ENCODE data around the gene CIDEB. TPM values are rescaled to one million over a fixed set of nuclear protein-coding genes. Genes with fewer than 3 reads are reported as not detected.
"Not testable (repeated sequence)": the region's sequence is repeated elsewhere in the genome, so short reads cannot be mapped to it uniquely, and the experiment has no call there.

The CIDEB gene, protein sequence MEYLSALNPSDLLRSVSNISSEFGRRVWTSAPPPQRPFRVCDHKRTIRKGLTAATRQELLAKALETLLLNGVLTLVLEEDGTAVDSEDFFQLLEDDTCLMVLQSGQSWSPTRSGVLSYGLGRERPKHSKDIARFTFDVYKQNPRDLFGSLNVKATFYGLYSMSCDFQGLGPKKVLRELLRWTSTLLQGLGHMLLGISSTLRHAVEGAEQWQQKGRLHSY
- 10 to 100 TPM in 3 of 4 donors, 1 to 10 TPM in 1; 9.4 to 34.5 (median 14.2) TPM for total RNA-seq

DNA sequence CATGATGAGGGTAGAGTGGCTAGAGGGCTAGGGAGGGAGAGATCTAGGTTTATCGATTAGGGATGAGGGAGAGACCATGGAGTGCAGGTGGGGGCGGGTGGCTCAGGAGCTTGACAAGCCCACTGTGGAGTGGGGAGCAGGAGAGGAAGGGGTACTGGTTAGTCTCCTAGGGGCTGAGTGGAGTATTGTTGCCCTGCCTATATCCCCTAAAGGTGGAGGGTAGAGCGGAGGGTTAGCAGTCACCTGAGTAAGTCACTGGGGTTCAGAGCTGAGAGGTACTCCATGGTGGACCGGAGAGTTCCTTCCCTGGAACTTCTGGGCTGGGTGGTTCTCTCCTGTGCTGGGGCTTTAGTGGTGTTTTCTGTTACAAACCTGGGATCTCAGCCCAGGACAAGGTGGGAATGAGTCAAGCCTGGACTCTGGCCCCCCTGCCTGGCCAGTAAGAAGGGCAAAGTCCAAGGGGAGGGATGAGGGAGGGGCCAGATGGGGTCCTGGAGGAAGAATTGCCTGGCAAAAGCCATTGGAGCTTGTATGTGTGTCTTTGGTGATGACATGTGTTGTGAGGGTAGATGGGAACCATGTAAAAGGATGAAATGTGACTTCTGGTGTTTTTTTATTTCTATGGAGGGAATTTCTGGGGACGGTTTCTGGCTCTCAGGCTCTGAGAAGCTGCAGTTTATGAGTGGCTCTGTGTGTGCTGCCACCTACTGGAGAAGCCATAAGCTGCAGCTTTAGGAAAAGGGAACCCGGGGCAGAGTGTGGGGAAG, at the start of gene CIDEB:
TSS of gene CIDEB (minus strand) at position 403 of the 767 bp plus-strand sequence. CDS start at position 284, 119 bp downstream.
- 58 to 63% methylated on average over 6 of the region's 6 CpGs for WGBS, 2 donors
- TF ChIP-seq POLR2A (IDR thresholded peaks at IDR 0.05) (no peak), EP300 (IDR thresholded peaks at IDR 0.05) (no peak)
- TF ChIP-seq, protein P1, sequence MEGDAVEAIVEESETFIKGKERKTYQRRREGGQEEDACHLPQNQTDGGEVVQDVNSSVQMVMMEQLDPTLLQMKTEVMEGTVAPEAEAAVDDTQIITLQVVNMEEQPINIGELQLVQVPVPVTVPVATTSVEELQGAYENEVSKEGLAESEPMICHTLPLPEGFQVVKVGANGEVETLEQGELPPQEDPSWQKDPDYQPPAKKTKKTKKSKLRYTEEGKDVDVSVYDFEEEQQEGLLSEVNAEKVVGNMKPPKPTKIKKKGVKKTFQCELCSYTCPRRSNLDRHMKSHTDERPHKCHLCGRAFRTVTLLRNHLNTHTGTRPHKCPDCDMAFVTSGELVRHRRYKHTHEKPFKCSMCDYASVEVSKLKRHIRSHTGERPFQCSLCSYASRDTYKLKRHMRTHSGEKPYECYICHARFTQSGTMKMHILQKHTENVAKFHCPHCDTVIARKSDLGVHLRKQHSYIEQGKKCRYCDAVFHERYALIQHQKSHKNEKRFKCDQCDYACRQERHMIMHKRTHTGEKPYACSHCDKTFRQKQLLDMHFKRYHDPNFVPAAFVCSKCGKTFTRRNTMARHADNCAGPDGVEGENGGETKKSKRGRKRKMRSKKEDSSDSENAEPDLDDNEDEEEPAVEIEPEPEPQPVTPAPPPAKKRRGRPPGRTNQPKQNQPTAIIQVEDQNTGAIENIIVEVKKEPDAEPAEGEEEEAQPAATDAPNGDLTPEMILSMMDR (IDR thresholded peaks at IDR 0.05): peak; percentile 76 to 96 (median 90)

DNA sequence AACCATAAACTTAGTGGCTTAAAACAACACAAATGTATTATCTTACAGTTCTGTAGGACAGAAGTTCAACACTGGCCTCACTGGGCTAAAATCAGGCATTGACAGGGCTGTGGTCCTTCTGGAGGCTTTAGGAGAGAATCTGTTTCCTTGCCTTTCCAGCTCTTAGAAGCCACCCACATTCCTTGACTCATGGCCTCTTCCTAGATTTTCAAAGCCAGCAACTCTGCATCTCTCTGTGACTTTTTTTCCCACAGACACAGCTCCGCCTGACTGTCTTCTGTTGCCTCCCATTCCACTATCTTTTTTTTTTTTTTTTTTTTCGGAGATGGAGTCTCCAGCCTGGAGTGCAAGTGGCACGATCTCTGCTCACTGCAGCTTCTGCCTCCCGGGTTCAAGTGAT, 48.4 kb upstream of the CIDEB start:
- Histone ChIP-seq H3K9me3 (no peaks in the 10 kb centered on the region), H3K4me1 (no peaks in the 10 kb centered on the region), H3K4me3 (no peak overlapping the region), H3K36me3 (no peaks in the 10 kb centered on the region), H3K27me3 (peaks cover 0 to 13% of the 10 kb centered on the region in 2 donors), H3K27ac (no peak overlapping the region)
- no peak for DNase-seq (ENCODE audit: low spot score in 2 of 2)
- WGBS, 2 donors: 79 to 94% methylated on average over 4 of the region's 4 CpGs
- TF ChIP-seq POLR2A (IDR thresholded peaks at IDR 0.05) (no peak), EP300 (IDR thresholded peaks at IDR 0.05) (no peak)
- TF ChIP-seq, protein P1 (IDR thresholded peaks at IDR 0.05): no peak

More for the DNA sequence above, at the start of gene CIDEB:
- no peaks in the 10 kb centered on the region for H3K27me3 ChIP-seq
- peak within 1 kb of the TSS in 2 of 4 donors; percentile 31 to 38 for H3K27ac ChIP-seq
- H3K9me3 ChIP-seq: no peaks in the 10 kb centered on the region
- no peak within 1 kb of the TSS for H3K4me3 ChIP-seq
- H3K4me1 ChIP-seq: peaks cover 0 to 47% (median 19%) of the 10 kb centered on the region in 4 donors
- peaks cover 7 to 53% (median 43%) of the 10 kb centered on the region in 3 donors for H3K36me3 ChIP-seq
- DNase-seq (ENCODE audit: low spot score in 2 of 2): peak in 1 of 2 donors; percentile 79

DNA sequence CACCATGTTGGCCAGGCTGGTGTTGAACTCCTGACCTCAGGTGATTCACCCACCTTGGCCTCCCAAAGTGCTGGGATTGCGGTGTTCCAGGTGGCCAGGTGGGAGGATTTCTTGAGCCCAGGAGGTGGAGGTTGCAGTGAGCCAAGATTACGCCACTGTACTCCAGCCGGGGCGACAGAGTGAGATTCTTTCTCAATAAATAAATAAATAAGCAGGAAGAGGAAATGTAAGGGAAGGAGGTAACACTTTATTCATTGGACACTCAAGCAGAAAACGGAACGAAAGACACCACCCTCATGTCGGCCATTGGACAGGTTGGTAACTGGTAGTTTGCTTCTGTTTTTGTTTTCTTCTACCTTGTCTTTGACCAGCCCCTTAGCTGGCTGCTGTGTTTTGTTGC, 47.2 kb upstream of the CIDEB start:
- Histone ChIP-seq H3K4me1 (no peaks in the 10 kb centered on the region), H3K27me3 (peaks cover 0 to 13% of the 10 kb centered on the region in 2 donors), H3K36me3 (no peaks in the 10 kb centered on the region), H3K9me3 (no peaks in the 10 kb centered on the region), H3K4me3 (no peak overlapping the region), H3K27ac (no peak overlapping the region)
- no peak for DNase-seq (ENCODE audit: low spot score in 2 of 2)
- TF ChIP-seq, protein P1 (IDR thresholded peaks at IDR 0.05): no peak
- no peak for TF ChIP-seq EP300 (IDR thresholded peaks at IDR 0.05)
- no peak for TF ChIP-seq POLR2A (IDR thresholded peaks at IDR 0.05)
- 90 to 92% methylated on average over 7 of the region's 7 CpGs for WGBS, 2 donors

DNA sequence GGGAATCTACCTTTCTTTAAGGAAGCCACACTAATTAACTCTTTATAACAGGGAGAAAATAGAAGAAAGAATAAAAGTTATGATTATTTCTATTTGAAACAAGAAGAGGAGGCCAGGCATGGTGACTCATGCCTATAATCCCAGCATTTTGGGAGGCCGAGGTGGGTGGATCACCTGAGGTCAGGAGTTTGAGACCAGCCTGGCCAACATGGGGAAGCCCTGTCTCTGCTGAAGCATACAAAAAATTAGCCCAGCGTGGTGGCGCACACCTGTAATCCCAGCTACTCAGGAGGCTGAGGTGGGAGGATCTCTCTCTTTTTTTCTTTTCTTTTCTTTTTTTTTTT, 46.7 kb upstream of the CIDEB start:
- WGBS, 2 donors: 84 to 89% methylated on average over 3 of the region's 3 CpGs
- not testable (repeated sequence) for H3K4me3 ChIP-seq; DNase-seq (ENCODE audit: low spot score in 2 of 2); H3K4me1 ChIP-seq; H3K36me3 ChIP-seq; H3K9me3 ChIP-seq
- peaks cover 0 to 13% of the 10 kb centered on the region in 2 donors for H3K27me3 ChIP-seq
- H3K27ac ChIP-seq: peak overlapping the region in 2 of 4 donors; percentile 33 to 48

DNA sequence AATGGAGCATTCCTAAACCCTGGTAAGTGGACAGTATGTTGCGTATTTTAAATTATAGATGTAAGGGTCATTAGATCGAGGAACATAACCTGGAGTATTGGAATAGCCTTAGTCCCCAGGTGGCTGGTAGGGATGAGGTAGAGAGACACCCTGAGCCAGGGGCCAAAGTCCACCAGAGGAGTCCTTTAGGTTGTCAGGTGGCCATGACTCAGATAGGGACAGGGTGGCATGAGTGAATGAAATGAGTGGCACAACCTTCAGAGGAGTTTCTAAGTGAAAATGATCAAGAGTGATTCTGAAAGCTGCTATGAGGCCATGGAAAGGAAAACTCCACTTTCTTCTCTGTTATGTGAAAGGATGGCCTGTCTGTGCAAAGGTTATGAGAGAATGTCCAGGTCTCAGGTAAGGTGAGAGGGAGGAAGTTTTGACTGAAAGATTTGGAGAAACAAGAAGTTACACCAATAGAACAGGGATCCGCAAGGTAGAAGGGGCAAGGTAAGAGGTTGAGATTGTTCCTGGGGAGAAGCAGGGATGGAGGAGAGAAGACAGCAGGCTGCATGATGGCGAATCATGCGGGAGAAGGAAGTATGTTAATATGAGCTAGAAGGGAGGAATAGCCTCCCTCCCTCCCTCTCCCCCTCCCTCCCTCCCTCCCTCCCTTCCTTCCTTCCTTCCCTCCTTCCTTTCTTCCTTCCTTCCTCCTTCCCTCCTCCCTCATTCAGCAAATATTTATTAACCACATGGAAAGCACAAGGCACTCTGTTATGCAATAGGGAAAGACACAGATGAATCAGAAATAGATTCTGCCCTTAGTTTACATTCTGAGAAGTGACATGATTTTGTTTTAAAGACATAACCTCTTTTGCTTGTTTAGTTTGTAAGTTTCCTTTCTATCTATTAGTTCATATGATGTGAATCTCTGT, 46.0 kb upstream of the CIDEB start:
- Histone ChIP-seq H3K4me3 (no peak overlapping the region), H3K36me3 (no peaks in the 10 kb centered on the region), H3K4me1 (no peaks in the 10 kb centered on the region), H3K27ac (peak overlapping the region in 2 of 4 donors; percentile 33 to 48), H3K27me3 (peaks cover 0 to 13% of the 10 kb centered on the region in 2 donors), H3K9me3 (no peaks in the 10 kb centered on the region)
- WGBS, 2 donors: 68 to 73% methylated on average over 5 of the region's 5 CpGs
- no peak for TF ChIP-seq POLR2A (IDR thresholded peaks at IDR 0.05)
- TF ChIP-seq EP300 (IDR thresholded peaks at IDR 0.05): peak in 1 of 2 donors; percentile 18
- TF ChIP-seq, protein P1 (IDR thresholded peaks at IDR 0.05): no peak
- DNase-seq (ENCODE audit: low spot score in 2 of 2): no peak

All from tibial nerve (tissue), 4 donors.